ENCODE results near the gene MYL2.

- TF ChIP-seq POLR2A (IDR thresholded peaks at IDR 0.05) = no peak
- TF ChIP-seq, protein P1, sequence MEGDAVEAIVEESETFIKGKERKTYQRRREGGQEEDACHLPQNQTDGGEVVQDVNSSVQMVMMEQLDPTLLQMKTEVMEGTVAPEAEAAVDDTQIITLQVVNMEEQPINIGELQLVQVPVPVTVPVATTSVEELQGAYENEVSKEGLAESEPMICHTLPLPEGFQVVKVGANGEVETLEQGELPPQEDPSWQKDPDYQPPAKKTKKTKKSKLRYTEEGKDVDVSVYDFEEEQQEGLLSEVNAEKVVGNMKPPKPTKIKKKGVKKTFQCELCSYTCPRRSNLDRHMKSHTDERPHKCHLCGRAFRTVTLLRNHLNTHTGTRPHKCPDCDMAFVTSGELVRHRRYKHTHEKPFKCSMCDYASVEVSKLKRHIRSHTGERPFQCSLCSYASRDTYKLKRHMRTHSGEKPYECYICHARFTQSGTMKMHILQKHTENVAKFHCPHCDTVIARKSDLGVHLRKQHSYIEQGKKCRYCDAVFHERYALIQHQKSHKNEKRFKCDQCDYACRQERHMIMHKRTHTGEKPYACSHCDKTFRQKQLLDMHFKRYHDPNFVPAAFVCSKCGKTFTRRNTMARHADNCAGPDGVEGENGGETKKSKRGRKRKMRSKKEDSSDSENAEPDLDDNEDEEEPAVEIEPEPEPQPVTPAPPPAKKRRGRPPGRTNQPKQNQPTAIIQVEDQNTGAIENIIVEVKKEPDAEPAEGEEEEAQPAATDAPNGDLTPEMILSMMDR (IDR thresholded peaks at IDR 0.05) = no peak
Observed at GRCh38 chr12:110935588-110935987, 15.2 kb upstream of the MYL2 start.

Data from lower leg skin (tissue), 3 donors.